Measurements from ENCODE around the gene GALNT16. TPM values are rescaled to one million over a fixed set of nuclear protein-coding genes. Genes with fewer than 3 reads are reported as not detected.
"Not testable (repeated sequence)": the region's sequence is repeated elsewhere in the genome, so short reads cannot be mapped to it uniquely, and the experiment has no call there.

GALNT16 gene
- total RNA-seq, 1 donor from 2014 or later: 1.6 TPM

DNA sequence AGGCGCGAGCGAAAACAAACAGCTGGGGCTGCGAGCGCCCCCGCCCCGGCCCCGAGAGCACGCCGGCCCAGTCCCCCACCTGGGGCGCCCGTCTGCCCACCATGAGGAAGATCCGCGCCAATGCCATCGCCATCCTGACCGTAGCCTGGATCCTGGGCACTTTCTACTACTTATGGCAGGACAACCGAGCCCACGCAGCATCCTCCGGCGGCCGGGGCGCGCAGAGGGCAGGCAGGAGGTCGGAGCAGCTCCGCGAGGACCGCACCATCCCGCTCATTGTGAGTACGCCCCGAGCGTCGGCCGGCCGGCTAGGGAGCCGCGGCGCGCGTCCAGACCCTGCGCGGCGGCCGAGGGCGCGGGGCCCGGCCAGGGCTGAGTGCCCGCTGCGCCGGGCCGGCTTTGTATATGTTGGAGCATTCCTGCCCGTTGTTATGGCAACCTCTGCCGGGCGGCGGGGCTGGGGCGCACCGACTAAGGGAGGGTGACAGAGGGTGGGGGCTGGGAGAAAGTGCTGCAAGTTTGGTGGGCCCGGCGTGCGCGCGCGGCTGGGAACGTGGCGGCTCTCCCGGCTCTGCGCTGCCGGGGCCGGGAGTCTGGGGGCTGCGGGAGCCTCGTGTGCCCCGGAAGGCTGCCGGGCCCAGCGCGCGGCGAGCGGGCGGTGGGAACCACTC lies 367 bp downstream of the GALNT16 start:
- no peak for DNase-seq (ENCODE audit: low spot score)

DNA sequence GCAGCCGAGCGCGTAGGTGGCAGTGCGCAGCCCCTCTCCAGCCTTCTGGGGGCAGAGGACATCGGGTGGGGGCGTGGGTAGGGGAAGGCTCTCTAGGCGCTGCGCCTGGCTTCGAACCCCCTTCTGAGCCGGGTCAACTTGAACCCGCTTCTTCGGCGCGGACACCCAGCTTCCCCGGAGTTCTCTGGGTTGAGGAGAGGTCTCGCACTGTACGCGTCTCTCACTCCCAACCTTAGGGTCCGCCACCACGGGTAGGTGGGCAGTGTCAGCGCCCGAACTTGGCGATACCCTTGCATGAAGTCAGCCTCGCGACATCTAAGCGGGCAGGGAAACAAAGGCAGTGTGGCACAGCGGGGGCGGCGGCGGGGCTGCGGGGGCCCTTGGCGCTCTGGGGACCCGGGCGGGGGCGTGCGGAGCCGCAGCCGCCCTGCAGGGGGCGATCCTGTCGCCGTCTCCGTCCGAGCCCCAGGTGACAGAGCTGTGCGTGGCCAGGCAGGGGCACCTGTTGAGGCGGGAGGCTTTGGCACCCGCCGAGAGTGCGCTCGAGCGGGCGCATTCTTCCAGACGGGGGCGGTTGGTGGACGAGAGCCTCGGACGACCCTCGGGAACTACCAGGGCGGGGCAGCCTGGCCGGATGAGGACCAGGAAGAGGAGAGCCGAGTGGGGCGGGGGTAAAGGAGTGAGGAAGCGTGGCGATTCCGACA lies 1.1 kb downstream of the GALNT16 start:
- no peak for DNase-seq (ENCODE audit: low spot score)

- no peak for DNase-seq (ENCODE audit: low spot score)
These were observed 1.9 kb downstream of the GALNT16 start for GRCh38 chr14:69261761-69262331.

GRCh38 chr14:69262516-69262915 lies 2.6 kb downstream of the GALNT16 start:
- no peak for DNase-seq (ENCODE audit: low spot score)

GRCh38 chr14:69263364-69263763 lies 3.4 kb downstream of the GALNT16 start:
- peak; percentile 50 for DNase-seq (ENCODE audit: low spot score)

GRCh38 chr14:69263771-69264170 lies 3.8 kb downstream of the GALNT16 start:
- no peak for DNase-seq (ENCODE audit: low spot score)

- no peak for DNase-seq (ENCODE audit: low spot score)
These were observed 6.8 kb downstream of the GALNT16 start for GRCh38 chr14:69266572-69267345.

GRCh38 chr14:69267492-69267891 lies 7.5 kb downstream of the GALNT16 start:
- no peak for DNase-seq (ENCODE audit: low spot score)

DNA sequence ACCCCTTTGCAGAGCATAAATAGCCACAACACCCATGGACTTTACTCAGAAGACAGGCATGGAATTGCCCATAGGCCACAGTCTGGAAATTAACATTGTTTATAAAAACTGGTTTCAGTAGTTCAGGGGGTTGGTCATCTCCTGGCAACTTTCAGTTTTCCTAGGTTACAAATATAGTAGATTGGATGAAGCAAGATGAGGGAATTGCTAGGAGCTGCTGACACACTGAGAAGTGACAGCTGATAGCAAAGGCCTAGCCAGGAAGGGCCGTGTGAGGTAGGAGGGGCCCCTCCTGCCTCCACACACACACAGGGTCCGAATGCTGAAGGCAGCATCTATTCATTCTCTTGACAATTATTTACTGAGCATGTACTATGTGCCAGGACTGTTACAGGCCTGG lies 8.3 kb downstream of the GALNT16 start:
- DNase-seq (ENCODE audit: low spot score): no peak

- DNase-seq (ENCODE audit: low spot score): no peak
These were observed 8.8 kb downstream of the GALNT16 start for GRCh38 chr14:69268763-69269162.

GRCh38 chr14:69269381-69269780 lies 9.4 kb downstream of the GALNT16 start:
- no peak for DNase-seq (ENCODE audit: low spot score)

GRCh38 chr14:69270097-69270496 lies 10.1 kb downstream of the GALNT16 start:
- DNase-seq (ENCODE audit: low spot score): no peak

GRCh38 chr14:69270795-69271708 lies 11.1 kb downstream of the GALNT16 start:
- no peak for DNase-seq (ENCODE audit: low spot score)

GRCh38 chr14:69274321-69274720 lies 14.4 kb downstream of the GALNT16 start:
- no peak for DNase-seq (ENCODE audit: low spot score)

DNA sequence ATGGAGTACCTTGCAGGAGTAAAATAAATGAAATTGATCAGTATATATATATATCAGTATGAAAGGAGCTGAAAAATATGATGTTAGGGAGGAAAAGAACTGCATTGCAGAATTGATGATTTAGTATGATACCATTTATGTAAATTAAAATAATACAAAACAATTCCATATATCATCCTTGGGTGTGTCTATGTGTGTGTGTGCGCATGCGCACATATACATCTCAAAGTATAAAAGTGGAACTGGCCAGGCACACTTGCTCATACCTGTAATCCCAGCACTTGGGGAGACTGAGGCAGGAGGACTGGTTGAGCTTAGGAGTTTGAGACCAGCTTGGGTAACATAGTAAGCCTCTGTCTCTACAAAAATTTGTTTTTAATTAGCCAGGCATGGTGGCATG lies 15.4 kb downstream of the GALNT16 start:
- DNase-seq (ENCODE audit: low spot score): no peak

- DNase-seq (ENCODE audit: low spot score): not testable (repeated sequence)
These were observed 17.4 kb downstream of the GALNT16 start for GRCh38 chr14:69277356-69277755.

- DNase-seq (ENCODE audit: low spot score): no peak
These were observed 20.9 kb downstream of the GALNT16 start for GRCh38 chr14:69280746-69281291.

DNA sequence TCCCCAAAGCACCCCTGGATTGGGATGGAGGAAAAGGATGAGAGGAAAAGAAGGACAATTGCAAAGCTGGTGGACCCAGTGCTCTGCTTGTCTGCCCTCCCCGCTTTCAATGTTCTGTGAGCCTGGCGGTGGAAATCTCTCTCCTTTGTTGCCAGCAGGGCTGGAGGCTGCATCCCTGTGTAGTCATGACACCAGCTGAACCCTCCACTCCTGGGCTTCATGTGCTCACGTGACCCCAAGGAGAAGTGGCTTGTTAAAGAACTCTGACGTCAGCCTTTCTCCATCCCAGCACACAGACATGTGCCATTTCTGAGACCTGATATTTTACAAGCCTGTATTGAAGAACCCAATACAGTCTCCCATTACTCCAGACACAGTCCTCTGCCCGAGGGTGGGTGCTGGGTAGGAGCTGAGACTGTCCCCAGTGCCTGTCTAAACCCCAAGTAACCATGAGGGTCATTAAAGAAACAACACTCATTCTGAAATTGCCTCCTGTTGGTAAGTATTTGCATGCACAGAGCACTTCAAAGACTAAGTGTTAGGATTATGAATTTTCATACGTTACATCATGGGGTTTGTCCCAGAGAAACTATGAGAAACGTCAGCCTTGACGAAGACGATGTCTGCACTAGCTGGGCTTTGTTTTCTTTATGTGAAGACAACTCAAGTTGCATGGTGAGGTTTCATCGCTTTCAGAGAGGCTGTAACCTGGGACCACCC lies 21.7 kb downstream of the GALNT16 start:
- DNase-seq (ENCODE audit: low spot score): no peak

GRCh38 chr14:69282448-69282847 lies 22.5 kb downstream of the GALNT16 start:
- no peak for DNase-seq (ENCODE audit: low spot score)

GRCh38 chr14:69284170-69284569 lies 24.2 kb downstream of the GALNT16 start:
- no peak for DNase-seq (ENCODE audit: low spot score)

Data from ureter (tissue), 1 donor.